ENCODE results near the gene ZBTB20. TPM values are rescaled to one million over a fixed set of nuclear protein-coding genes. Genes with fewer than 3 reads are reported as not detected.
A peak's percentile ranks its signal among the peaks of the same experiment; 100 is the strongest.
"Not testable (repeated sequence)": the region's sequence is repeated elsewhere in the genome, so short reads cannot be mapped to it uniquely, and the experiment has no call there.

Gene ZBTB20
- total RNA-seq, result 62.0 TPM
- long read RNA-seq, transcript ZBTB20-202 (6 exons, 3,323 nt), result major isoform, 9 of 59 reads
- long read RNA-seq, partial matches to known transcripts, result 12 of 59 reads
- long read RNA-seq, other reads (novel, unspliced or antisense), result 37 of 59 reads

DNA sequence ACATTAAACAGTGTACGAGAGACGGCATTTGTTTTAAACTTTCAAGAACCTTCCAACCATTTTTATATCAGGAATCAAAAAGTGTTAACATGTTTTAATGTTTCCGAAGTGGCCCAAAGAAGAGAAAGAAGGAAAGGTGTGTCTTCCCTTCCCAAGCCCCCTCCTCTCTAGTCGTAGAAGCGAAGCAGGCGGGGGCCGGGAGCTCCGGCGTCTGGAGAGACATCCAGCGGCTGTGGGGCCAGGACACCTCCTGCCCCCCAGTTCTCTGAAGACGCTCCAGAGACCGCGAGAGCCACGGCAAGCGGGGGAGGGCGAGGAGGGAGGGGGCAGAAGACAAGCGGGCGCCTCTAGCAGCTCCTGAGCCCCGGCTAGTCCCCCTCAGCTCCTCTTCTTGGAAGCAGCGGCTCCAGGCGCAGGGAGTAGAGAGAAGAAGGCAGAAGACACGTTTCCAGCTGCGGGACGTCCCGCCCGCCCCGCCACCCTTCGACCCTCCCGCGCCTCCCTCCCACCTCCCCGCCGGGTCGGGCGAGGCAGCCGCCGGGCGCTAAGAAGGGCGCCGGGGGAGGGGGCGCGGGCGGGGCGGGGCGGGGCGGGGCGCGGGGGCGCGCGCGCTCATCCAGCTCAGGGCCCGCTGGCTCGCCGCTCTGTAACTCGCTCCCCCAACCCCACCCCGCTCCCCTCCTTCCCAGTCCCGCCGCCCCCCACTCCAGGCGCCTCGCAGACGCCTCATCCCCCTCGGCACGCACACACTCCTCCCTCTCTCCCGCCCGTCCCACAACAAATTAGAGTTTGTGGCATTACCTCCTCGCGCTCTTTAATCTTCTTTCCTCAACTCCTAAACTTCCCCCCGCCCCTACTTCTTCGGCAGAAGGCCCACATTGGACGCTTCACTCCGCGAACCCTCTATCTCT is at the start of gene ZBTB20:
ZBTB20 (minus strand) TSS at position 871 of the 911 bp plus-strand sequence.
- Histone ChIP-seq H3K27me3 (ENCODE audit: low read depth) (no peaks in the 10 kb centered on the region), H3K36me3 (no peaks in the 10 kb centered on the region), H3K9me3 (replicated peaks) (no peaks in the 10 kb centered on the region), H3K4me1 (peaks cover 45% of the 10 kb centered on the region), H3K27ac (replicated peaks) (peak within 1 kb of the TSS; percentile 98), H3K4me3 (peak within 1 kb of the TSS; percentile 86)
- TF ChIP-seq, protein P1, sequence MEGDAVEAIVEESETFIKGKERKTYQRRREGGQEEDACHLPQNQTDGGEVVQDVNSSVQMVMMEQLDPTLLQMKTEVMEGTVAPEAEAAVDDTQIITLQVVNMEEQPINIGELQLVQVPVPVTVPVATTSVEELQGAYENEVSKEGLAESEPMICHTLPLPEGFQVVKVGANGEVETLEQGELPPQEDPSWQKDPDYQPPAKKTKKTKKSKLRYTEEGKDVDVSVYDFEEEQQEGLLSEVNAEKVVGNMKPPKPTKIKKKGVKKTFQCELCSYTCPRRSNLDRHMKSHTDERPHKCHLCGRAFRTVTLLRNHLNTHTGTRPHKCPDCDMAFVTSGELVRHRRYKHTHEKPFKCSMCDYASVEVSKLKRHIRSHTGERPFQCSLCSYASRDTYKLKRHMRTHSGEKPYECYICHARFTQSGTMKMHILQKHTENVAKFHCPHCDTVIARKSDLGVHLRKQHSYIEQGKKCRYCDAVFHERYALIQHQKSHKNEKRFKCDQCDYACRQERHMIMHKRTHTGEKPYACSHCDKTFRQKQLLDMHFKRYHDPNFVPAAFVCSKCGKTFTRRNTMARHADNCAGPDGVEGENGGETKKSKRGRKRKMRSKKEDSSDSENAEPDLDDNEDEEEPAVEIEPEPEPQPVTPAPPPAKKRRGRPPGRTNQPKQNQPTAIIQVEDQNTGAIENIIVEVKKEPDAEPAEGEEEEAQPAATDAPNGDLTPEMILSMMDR (IDR thresholded peaks at IDR 0.05; ENCODE audit: borderline replicate concordance), result no peak
- intact Hi-C loops (cut with micrococcal nuclease), result loop anchor here (10.0 kb wide), 1 partner anchor 52 kb away; no protein-coding TSS in a partner anchor
- peak; percentile 50 for DNase-seq

DNA sequence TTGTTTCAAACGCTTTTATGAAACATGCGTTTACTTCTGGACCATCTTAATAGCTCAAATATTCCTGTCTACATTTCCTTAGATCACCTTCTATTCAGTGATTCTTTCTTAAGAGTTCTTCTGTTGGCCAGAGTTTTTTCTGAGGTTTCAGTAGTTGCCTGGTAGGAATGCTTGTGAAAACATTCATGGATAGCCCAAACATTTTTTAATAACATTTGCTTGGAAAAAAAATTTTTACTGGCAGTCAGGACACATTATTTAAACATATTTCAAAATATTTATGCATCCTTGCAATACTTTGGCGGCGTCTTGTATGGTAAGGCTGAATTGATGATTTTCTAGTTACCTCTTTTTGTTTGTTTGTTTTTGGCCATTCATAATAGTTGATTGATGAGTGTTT is 47.4 kb upstream of the ZBTB20 start:
- no peak overlapping the region for H3K27ac ChIP-seq (replicated peaks)
- H3K36me3 ChIP-seq, result no peaks in the 10 kb centered on the region
- TF ChIP-seq, protein P1 (IDR thresholded peaks at IDR 0.05; ENCODE audit: borderline replicate concordance), result no peak
- intact Hi-C loops (cut with micrococcal nuclease), result no loop called here
- H3K9me3 ChIP-seq (replicated peaks), result peaks cover 19% of the 10 kb centered on the region
- H3K4me3 ChIP-seq, result no peak overlapping the region
- no peaks in the 10 kb centered on the region for H3K4me1 ChIP-seq
- DNase-seq, result no peak
- no peaks in the 10 kb centered on the region for H3K27me3 ChIP-seq (ENCODE audit: low read depth)

DNA sequence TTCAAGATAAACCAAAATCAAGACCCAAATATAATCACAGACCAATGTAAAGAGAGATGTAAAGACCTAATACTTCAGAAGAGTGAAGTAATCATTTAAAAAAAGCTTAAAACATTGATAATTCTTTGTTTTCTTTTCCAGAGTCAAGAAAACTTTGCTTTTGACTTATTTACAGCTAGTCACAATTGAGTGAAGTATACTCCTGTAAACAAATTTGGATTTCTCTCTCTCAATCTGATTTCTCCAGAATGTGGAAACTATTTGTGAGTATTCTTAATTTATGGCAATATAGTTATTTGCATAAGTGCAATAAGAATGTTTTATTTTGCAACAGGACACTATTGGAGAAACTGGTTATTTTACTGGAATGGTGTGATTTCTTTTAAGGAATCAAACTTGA is 43.7 kb upstream of the ZBTB20 start:
- no peak overlapping the region for H3K4me3 ChIP-seq
- no peaks in the 10 kb centered on the region for H3K36me3 ChIP-seq
- H3K27ac ChIP-seq (replicated peaks), result no peak overlapping the region
- TF ChIP-seq, protein P1 (IDR thresholded peaks at IDR 0.05; ENCODE audit: borderline replicate concordance), result no peak
- peaks cover 19% of the 10 kb centered on the region for H3K9me3 ChIP-seq (replicated peaks)
- H3K27me3 ChIP-seq (ENCODE audit: low read depth), result no peaks in the 10 kb centered on the region
- no peaks in the 10 kb centered on the region for H3K4me1 ChIP-seq
- no peak for DNase-seq
- intact Hi-C loops (cut with micrococcal nuclease), result no loop called here

DNA sequence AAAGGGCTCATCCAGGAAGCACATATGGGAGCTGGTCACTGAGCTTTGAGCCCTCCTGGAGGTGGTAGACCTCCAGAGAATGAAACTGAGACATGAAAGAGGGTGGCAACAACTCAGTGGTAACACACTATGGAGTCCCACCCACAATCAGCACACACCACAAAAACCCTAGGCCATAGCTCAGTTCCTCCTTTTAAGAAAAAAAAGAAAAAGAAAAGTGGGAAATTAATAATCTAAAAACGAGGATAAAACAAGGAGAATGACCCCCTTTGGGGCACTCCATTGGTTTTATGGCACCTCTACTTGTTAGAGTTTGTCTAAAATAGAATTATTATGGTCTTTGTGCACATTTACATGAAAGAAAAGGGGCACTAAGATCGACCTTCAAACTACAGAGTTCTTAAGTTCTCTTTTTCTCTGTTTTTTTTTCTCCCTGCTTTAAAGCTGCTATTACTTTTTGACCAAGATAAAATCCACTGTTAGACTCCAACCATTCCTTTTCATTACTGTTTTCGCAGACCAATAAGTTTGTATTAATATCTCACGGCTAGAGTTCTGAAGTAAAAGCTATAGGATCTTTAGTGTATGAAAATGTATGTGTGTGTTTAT is 40.2 kb upstream of the ZBTB20 start:
- DNase-seq, result no peak
- intact Hi-C loops (cut with micrococcal nuclease), result no loop called here
- Histone ChIP-seq H3K9me3 (replicated peaks) (peaks cover 21% of the 10 kb centered on the region), H3K4me1 (no peaks in the 10 kb centered on the region), H3K27ac (replicated peaks) (no peak overlapping the region), H3K27me3 (ENCODE audit: low read depth) (no peaks in the 10 kb centered on the region), H3K36me3 (no peaks in the 10 kb centered on the region), H3K4me3 (no peak overlapping the region)
- TF ChIP-seq, protein P1 (IDR thresholded peaks at IDR 0.05; ENCODE audit: borderline replicate concordance), result no peak

DNA sequence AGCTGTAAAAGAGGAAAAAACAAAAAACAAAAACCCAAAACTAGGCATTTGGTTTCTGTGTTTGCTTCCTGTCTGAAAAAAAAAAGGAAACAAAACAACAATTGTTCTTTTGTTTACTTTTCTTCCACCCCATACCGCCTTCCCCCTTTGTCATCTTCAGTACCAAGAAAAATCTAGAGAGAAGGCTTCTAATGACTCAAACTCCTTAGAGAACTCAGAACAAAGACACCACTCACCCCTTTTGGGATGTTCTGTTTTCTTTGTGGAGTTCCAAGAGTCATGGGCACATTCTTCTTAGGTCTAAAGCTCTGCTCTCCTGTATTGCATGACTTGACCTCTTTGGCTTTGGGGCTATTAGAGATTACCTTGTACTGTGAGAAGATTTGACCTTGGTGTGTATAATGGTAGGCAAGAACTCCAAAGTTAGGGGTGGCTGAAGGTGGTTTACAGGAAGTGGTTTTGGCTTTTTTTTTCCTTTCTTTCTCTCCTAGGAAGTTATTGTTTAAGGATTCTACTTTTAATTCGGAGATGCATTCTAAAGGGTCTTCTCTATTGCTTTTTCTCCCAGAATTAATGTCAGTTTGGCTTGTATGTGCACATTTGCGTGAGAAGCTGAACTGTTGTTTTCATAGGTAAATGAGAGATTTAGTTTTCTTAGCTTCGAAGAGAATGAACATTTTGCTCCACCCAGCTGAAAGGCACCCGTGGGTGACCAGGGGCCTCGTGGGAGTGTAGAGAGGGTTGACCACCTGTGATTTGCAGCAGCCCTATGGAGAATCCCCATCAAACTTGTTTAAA is 39.5 kb upstream of the ZBTB20 start:
- intact Hi-C loops (cut with micrococcal nuclease), result no loop called here
- Histone ChIP-seq H3K27ac (replicated peaks) (no peak overlapping the region), H3K36me3 (no peaks in the 10 kb centered on the region), H3K27me3 (ENCODE audit: low read depth) (no peaks in the 10 kb centered on the region), H3K4me1 (no peaks in the 10 kb centered on the region), H3K9me3 (replicated peaks) (peaks cover 23% of the 10 kb centered on the region), H3K4me3 (no peak overlapping the region)
- DNase-seq, result no peak
- TF ChIP-seq, protein P1 (IDR thresholded peaks at IDR 0.05; ENCODE audit: borderline replicate concordance), result no peak

DNA sequence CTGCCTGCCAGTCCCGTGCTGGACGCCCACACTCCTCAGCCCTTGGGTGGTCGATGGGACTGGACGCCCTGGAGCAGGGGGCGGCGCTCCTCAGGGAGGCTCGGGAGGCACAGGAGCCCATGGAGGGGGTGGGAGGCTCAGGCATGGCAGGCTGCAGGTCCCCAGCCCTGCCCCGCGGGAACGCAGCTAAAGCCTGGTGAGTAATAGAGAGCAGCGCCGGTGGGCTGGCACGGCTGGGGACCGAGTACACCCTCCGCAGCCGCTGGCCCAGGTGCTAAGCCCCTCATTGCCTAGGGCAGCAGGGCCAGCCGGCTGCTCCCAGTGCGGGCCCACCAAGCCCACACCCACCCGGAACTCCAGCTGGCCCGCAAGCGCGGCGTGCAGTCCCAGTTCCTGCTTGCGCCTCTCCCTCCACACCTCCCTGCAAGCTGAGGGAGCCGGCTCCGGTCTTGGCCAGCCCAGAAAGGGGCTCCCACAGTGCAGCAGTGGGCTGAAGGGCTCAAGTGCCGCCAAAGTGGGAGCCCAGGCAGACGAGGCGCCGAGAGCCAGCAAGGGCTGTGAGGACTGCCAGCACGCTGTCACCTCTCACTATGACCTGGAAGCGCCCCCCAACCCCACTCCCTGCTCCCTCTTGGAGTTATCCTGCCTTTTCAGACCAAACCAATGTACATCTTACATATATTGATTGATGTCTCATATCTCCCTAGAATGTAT is 37.9 kb upstream of the ZBTB20 start:
- DNase-seq; H3K36me3 ChIP-seq; H3K27me3 ChIP-seq (ENCODE audit: low read depth); H3K4me1 ChIP-seq; H3K9me3 ChIP-seq (replicated peaks); H3K4me3 ChIP-seq; intact Hi-C loops (cut with micrococcal nuclease); H3K27ac ChIP-seq (replicated peaks): not testable (repeated sequence)

DNA sequence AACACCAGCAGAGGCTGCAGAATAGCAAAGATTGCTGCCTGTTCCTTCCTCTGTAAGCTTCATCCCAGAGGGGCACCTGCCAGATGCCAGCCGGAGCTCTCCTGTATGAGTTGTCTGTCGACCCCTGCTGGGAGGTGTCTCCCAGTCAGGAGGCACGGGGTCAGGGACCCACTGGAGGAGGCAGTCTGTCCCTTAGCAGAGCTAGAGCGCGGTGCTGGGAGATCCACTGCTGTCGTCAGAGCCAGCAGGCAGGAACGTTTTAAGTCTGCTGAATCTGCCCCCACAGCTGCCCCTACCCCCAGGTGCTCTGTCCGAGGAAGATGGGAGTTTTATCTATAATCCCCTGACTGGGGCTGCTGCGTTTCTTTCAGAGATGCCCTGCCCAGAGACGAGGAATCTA is 31.8 kb upstream of the ZBTB20 start:
- H3K4me1 ChIP-seq; H3K4me3 ChIP-seq; H3K36me3 ChIP-seq; intact Hi-C loops (cut with micrococcal nuclease); H3K27me3 ChIP-seq (ENCODE audit: low read depth); DNase-seq; H3K9me3 ChIP-seq (replicated peaks); H3K27ac ChIP-seq (replicated peaks): not testable (repeated sequence)
